Smooth muscle cell (in vitro differentiated cells): Measurements from ENCODE around the gene ZNF598. TPM values are rescaled to one million over a fixed set of nuclear protein-coding genes. Genes with fewer than 3 reads are reported as not detected.

Experiments used
- DNase-seq: peaks from one replicate; lab custom pipeline; 2025; ENCODE audit not compliant: unreplicated experiment; lab: John Stamatoyannopoulos, UW
- H2AFZ ChIP-seq: fragments of 200-600 bp; sonication (generic); 2 replicates; pipeline ENCODE4 v1.6.0; 2016; ENCODE audit warnings: antibody characterized with exemption, low read depth, mild to moderate bottlenecking
- H3F3A ChIP-seq: fragments of 200-600 bp; sonication (generic); 2 replicates; pipeline ENCODE4 v1.6.0; 2017; ENCODE audit warnings: antibody characterized with exemption, low read depth
- H3K27ac ChIP-seq: fragments of 200-600 bp; sonication (generic); 2 replicates; pipeline ENCODE4 v1.5.1; 2016; ENCODE audit warnings: low read depth, mild to moderate bottlenecking
- H3K27me3 ChIP-seq: fragments of 200-600 bp; sonication (generic); 2 replicates; pipeline ENCODE4 v1.6.1; 2016; ENCODE audit warnings: low read depth, mild to moderate bottlenecking
- H3K36me3 ChIP-seq: fragments of 200-600 bp; sonication (generic); 2 replicates; pipeline ENCODE4 v1.5.1; 2016; ENCODE audit warnings: low read depth
- H3K4me1 ChIP-seq: fragments of 200-600 bp; sonication (generic); 2 replicates; pipeline ENCODE4 v1.5.1; 2016; ENCODE audit warnings: low read depth
- H3K4me2 ChIP-seq: fragments of 200-600 bp; sonication (generic); 2 replicates; pipeline ENCODE4 v1.6.0; 2016; ENCODE audit warnings: mild to moderate bottlenecking
- H3K4me3 ChIP-seq: fragments of 200-600 bp; sonication (generic); 2 replicates; pipeline ENCODE4 v1.5.1; 2016; ENCODE audit warnings: mild to moderate bottlenecking
- H3K79me2 ChIP-seq: fragments of 200-600 bp; sonication (generic); 2 replicates; pipeline ENCODE4 v1.6.0; 2016; ENCODE audit warnings: low read depth, mild to moderate bottlenecking
- H3K9ac ChIP-seq: fragments of 200-600 bp; sonication (generic); 2 replicates; pipeline ENCODE4 v1.6.0; 2016; ENCODE audit warnings: low read depth
- H3K9me3 ChIP-seq: fragments of 200-600 bp; sonication (generic); replicated peaks from 2 replicates; pipeline ENCODE4 v1.5.1; 2016; ENCODE audit warnings: low read depth
- H4K20me1 ChIP-seq: fragments of 200-600 bp; sonication (generic); 2 replicates; pipeline ENCODE4 v1.6.0; 2016; ENCODE audit warnings: low read depth
- WGBS: methylation state at CpG from one replicate; pipeline ENCODE4 v1.1.7; 2016; ENCODE audit warnings: low lambda C conversion rate; 5-methylcytosine and 5-hydroxymethylcytosine counted together
- polyA plus RNA-seq: library from polyadenylated mRNA; unstranded; fragments of >200 nt; fragmentation: Nextera tagmentation; extraction: Ambion mirVana; gene quantifications from 2 replicates; pipeline ENCODE4 v1.2.1, GENCODE V29; 2016
- total RNA-seq: library from RNA; depleted of rRNA; stranded (reverse); fragments of >200 nt; gene quantifications from 2 replicates; pipeline ENCODE4 v1.2.3, GENCODE V29; 2014
- TF ChIP-seq, protein P1 (sequence below): fragments of 200-600 bp; sonication (generic); IDR thresholded peaks from 2 replicates; pipeline ENCODE4 v1.5.1; 2017; ENCODE audit warnings: borderline replicate concordance, mild to moderate bottlenecking, antibody characterized with exemption; ENCODE audit not compliant: insufficient read depth, poor library complexity, severe bottlenecking

The ZNF598 gene
- total and polyA plus RNA-seq, 2 experiments from 2014 or later: 27.2 to 27.9 TPM

GRCh38 chr16:1979271-1980029, 30.2 kb downstream of the ZNF598 start:
- 4% methylated on average over 42 of the region's 70 CpGs for WGBS
- no peaks in the 10 kb centered on the region for H3K9me3 ChIP-seq
- no peak overlapping the region for H3K27ac ChIP-seq
- H3K27me3 ChIP-seq: peaks cover 54% of the 10 kb centered on the region
- H3K36me3 ChIP-seq: no peaks in the 10 kb centered on the region
- H4K20me1 ChIP-seq: no peaks in the 10 kb centered on the region
- no peak overlapping the region for H2AFZ ChIP-seq
- H3K4me1 ChIP-seq: peaks cover 19% of the 10 kb centered on the region
- peak overlapping the region; percentile 78 for H3K4me2 ChIP-seq
- peak overlapping the region; percentile 30 for H3K4me3 ChIP-seq
- peaks cover 1% of the 10 kb centered on the region for H3F3A ChIP-seq
- H3K79me2 ChIP-seq: no peaks in the 10 kb centered on the region
- no peak for DNase-seq
- TF ChIP-seq, protein P1, sequence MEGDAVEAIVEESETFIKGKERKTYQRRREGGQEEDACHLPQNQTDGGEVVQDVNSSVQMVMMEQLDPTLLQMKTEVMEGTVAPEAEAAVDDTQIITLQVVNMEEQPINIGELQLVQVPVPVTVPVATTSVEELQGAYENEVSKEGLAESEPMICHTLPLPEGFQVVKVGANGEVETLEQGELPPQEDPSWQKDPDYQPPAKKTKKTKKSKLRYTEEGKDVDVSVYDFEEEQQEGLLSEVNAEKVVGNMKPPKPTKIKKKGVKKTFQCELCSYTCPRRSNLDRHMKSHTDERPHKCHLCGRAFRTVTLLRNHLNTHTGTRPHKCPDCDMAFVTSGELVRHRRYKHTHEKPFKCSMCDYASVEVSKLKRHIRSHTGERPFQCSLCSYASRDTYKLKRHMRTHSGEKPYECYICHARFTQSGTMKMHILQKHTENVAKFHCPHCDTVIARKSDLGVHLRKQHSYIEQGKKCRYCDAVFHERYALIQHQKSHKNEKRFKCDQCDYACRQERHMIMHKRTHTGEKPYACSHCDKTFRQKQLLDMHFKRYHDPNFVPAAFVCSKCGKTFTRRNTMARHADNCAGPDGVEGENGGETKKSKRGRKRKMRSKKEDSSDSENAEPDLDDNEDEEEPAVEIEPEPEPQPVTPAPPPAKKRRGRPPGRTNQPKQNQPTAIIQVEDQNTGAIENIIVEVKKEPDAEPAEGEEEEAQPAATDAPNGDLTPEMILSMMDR: no peak
- H3K9ac ChIP-seq: no peak overlapping the region

- TF ChIP-seq, protein P1: no peak
- no peaks in the 10 kb centered on the region for H3F3A ChIP-seq
- H4K20me1 ChIP-seq: no peaks in the 10 kb centered on the region
- H3K9me3 ChIP-seq: no peaks in the 10 kb centered on the region
- H3K9ac ChIP-seq: no peak overlapping the region
- H3K27me3 ChIP-seq: peaks cover 54% of the 10 kb centered on the region
- H3K4me3 ChIP-seq: peak overlapping the region; percentile 30
- no peak for DNase-seq
- H3K4me2 ChIP-seq: peak overlapping the region; percentile 78
- H2AFZ ChIP-seq: no peak overlapping the region
- H3K4me1 ChIP-seq: peaks cover 19% of the 10 kb centered on the region
- WGBS: 69% methylated on average over 26 of the region's 37 CpGs
- H3K27ac ChIP-seq: no peak overlapping the region
- H3K79me2 ChIP-seq: peaks cover 2% of the 10 kb centered on the region
- H3K36me3 ChIP-seq: no peaks in the 10 kb centered on the region
Observed at GRCh38 chr16:1978476-1979120, 31.0 kb downstream of the ZNF598 start.

DNA sequence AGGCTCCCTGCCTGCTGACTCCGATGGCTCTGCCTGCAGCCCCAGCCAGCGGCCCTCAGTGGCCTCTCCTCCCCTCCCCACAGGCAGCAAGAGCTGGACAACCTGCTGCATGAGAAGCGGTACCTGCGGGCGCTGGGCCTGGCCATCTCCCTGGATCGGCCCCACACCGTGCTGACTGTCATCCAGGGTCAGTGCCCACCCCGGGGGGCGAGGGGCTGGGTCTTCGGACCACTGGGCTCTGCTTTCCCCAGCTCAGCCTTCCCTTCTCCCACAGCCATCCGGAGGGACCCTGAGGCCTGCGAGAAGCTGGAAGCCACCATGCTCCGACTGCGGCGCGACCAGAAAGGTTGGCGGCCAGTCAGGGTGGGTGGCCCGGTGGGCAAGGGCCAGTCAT, 31.7 kb downstream of the ZNF598 start:
- H3K27me3 ChIP-seq: peaks cover 52% of the 10 kb centered on the region
- peaks cover 9% of the 10 kb centered on the region for H3K79me2 ChIP-seq
- 97% methylated on average over 18 of the region's 18 CpGs for WGBS
- H3K9ac ChIP-seq: no peak overlapping the region
- no peak for DNase-seq
- no peaks in the 10 kb centered on the region for H4K20me1 ChIP-seq
- no peak overlapping the region for H3K4me2 ChIP-seq
- H2AFZ ChIP-seq: no peak overlapping the region
- no peaks in the 10 kb centered on the region for H3K36me3 ChIP-seq
- peaks cover 21% of the 10 kb centered on the region for H3K4me1 ChIP-seq
- H3K27ac ChIP-seq: no peak overlapping the region
- no peak overlapping the region for H3K4me3 ChIP-seq
- no peaks in the 10 kb centered on the region for H3F3A ChIP-seq
- TF ChIP-seq, protein P1: no peak
- H3K9me3 ChIP-seq: no peaks in the 10 kb centered on the region
